HG02588 (cell line): ENCODE results near the gene SUFU.
"Not testable (repeated sequence)": the region's sequence is repeated elsewhere in the genome, so short reads cannot be mapped to it uniquely, and the experiment has no call there.

Experiments
- ATAC-seq: cut with Tn5 transposase; IDR thresholded peaks from one replicate; pipeline ENCODE4 v1.9.1; 2021; ENCODE audit warnings: mild to moderate bottlenecking, moderate library complexity; ENCODE audit not compliant: unreplicated experiment

Gene SUFU

GRCh38 chr10:102665904-102666509 is 162.2 kb downstream of the SUFU start:
- ATAC-seq, result no peak

GRCh38 chr10:102667411-102667810 is 163.6 kb downstream of the SUFU start:
- not testable (repeated sequence) for ATAC-seq

- ATAC-seq, result no peak
These were observed 164.7 kb downstream of the SUFU start for GRCh38 chr10:102668326-102669107.

- ATAC-seq, result no peak
These were observed 165.7 kb downstream of the SUFU start for GRCh38 chr10:102669206-102670064.

- ATAC-seq, result no peak
These were observed 166.4 kb downstream of the SUFU start for GRCh38 chr10:102670065-102670670.

- ATAC-seq, result no peak
These were observed 167.2 kb downstream of the SUFU start for GRCh38 chr10:102670871-102671434.

- no peak for ATAC-seq
These were observed 169.6 kb downstream of the SUFU start for GRCh38 chr10:102673236-102673818.

GRCh38 chr10:102673819-102674511 is 170.2 kb downstream of the SUFU start:
- ATAC-seq, result no peak

- ATAC-seq, result no peak
These were observed 170.8 kb downstream of the SUFU start for GRCh38 chr10:102674566-102674965.

- no peak for ATAC-seq
These were observed 171.4 kb downstream of the SUFU start for GRCh38 chr10:102675011-102675665.

- no peak for ATAC-seq
These were observed 172.1 kb downstream of the SUFU start for GRCh38 chr10:102675666-102676533.

GRCh38 chr10:102676534-102677315 is 173.0 kb downstream of the SUFU start:
- ATAC-seq, result no peak

GRCh38 chr10:102677331-102678067 is 173.7 kb downstream of the SUFU start:
- ATAC-seq, result no peak

- ATAC-seq, result no peak
These were observed 174.3 kb downstream of the SUFU start for GRCh38 chr10:102678068-102678400.

GRCh38 chr10:102678842-102679289 is 175.1 kb downstream of the SUFU start:
- ATAC-seq, result no peak

- ATAC-seq, result no peak
These were observed 175.8 kb downstream of the SUFU start for GRCh38 chr10:102679596-102679995.

GRCh38 chr10:102681696-102682095 is 177.9 kb downstream of the SUFU start:
- ATAC-seq, result no peak
